Measurements from ENCODE around the gene AP3D1.

DNA sequence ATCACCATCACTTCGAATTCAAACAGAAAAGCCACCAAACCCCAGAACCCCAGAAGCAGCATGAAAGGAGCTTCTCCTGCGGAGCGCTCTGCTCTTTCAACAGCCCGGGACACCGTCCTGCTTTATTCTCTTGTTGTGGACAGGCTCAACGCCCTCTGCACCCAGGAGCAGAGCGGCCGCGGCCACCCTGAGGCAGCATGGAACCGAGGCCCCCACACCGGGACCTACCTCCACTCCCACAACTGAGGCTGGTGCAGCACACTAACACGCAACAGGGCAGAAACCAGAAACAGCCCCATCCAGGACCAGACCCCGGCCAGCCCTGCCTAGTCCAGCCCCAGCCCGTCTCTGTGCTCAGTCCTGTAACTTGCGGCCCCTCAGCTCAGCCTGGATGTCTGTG, 7.2 kb downstream of the AP3D1 start:
- no peak for TF ChIP-seq CTCF (IDR thresholded peaks at IDR 0.05)
- TF ChIP-seq ZFX (IDR thresholded peaks at IDR 0.05; ENCODE audit: borderline replicate concordance): no peak
